ENCODE data around the gene SFT2D3.

DNA sequence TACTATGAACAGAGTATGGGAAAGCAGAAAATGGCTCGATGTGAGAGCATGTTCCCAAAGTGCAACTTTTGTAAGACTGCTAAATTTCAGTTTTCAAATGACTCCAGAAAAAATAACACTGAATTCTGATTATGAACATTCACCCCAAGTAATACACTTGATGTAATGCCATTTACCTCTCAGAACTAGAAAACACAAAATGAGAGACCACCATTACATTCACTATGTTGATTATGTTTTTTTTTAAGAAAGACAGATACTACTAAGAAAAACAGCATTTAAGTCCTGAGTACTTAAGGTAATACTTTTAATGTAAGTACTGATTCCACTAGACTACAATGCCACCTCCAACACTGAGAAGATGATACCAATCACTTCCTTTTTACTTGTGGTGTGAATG lies 38.5 kb downstream of the SFT2D3 start:
- TF ChIP-seq, protein P1, sequence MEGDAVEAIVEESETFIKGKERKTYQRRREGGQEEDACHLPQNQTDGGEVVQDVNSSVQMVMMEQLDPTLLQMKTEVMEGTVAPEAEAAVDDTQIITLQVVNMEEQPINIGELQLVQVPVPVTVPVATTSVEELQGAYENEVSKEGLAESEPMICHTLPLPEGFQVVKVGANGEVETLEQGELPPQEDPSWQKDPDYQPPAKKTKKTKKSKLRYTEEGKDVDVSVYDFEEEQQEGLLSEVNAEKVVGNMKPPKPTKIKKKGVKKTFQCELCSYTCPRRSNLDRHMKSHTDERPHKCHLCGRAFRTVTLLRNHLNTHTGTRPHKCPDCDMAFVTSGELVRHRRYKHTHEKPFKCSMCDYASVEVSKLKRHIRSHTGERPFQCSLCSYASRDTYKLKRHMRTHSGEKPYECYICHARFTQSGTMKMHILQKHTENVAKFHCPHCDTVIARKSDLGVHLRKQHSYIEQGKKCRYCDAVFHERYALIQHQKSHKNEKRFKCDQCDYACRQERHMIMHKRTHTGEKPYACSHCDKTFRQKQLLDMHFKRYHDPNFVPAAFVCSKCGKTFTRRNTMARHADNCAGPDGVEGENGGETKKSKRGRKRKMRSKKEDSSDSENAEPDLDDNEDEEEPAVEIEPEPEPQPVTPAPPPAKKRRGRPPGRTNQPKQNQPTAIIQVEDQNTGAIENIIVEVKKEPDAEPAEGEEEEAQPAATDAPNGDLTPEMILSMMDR (IDR thresholded peaks at IDR 0.05; ENCODE audit: low read depth, low read length, missing input control), result no peak
- no peak for TF ChIP-seq GABPA (IDR thresholded peaks at IDR 0.05 in 1 of 2, conservative IDR thresholded peaks at IDR 0.05 in 1 of 2)
- no peak for TF ChIP-seq TAF1 (conservative IDR thresholded peaks at IDR 0.05)
